GM06990 (cell line): ENCODE data around the gene FBXL12.
A peak's percentile ranks its signal among the peaks of the same experiment; 100 is the strongest.
"Not testable (repeated sequence)": the region's sequence is repeated elsewhere in the genome, so short reads cannot be mapped to it uniquely, and the experiment has no call there.

Source experiments
- DNase-seq: peaks from one replicate; pipeline ENCODE4 v3.0.0-alpha.2; 2011; ENCODE audit not compliant: insufficient read length; ENCODE audit errors: extremely low read depth
- H3K27me3 ChIP-seq: replicated peaks from 2 replicates; pipeline ENCODE4 v1.6.0; 2011; ENCODE audit warnings: low read length; ENCODE audit not compliant: control insufficient read depth, insufficient read depth
- H3K36me3 ChIP-seq: 2 replicates; pipeline ENCODE4 v1.5.1; 2011; ENCODE audit warnings: low read length; ENCODE audit not compliant: control insufficient read depth, insufficient read depth
- H3K4me3 ChIP-seq: replicated peaks from 2 replicates; pipeline ENCODE4 v1.5.1; 2011; ENCODE audit warnings: low read depth, mild to moderate bottlenecking, control low read depth, low read length
- CTCF ChIP-seq: IDR thresholded peaks from 2 replicates; pipeline ENCODE4 v1.5.1; 2011; ENCODE audit warnings: low read length, control low read depth, mild to moderate bottlenecking, inconsistent platforms; ENCODE audit not compliant: insufficient read depth, poor library complexity, severe bottlenecking

FBXL12 gene

GRCh38 chr19:9823816-9824215, 4.9 kb upstream of the FBXL12 start:
- TF ChIP-seq CTCF: no peak
- Histone ChIP-seq H3K27me3 (no peaks in the 10 kb centered on the region), H3K36me3 (no peaks in the 10 kb centered on the region; the same call in 1 of the 2 replicates), H3K4me3 (no peak overlapping the region)
- DNase-seq: no peak

GRCh38 chr19:9820034-9820433, 1.2 kb upstream of the FBXL12 start:
- H3K36me3 ChIP-seq, DNase-seq, H3K27me3 ChIP-seq: not testable (repeated sequence)
- peak overlapping the region; percentile 57 for H3K4me3 ChIP-seq

GRCh38 chr19:9819596-9819909, 674 bp upstream of the FBXL12 start:
- DNase-seq: no peak
- H3K4me3 ChIP-seq: peak overlapping the region; percentile 57
- no peak for TF ChIP-seq CTCF
- peaks cover 2% of the 10 kb centered on the region for H3K36me3 ChIP-seq
- H3K27me3 ChIP-seq: no peaks in the 10 kb centered on the region

- no peak for DNase-seq
- TF ChIP-seq CTCF: no peak
Observed at GRCh38 chr19:9818175-9818733, 625 bp downstream of the FBXL12 start.

GRCh38 chr19:9811139-9811538, 7.7 kb downstream of the FBXL12 start:
- peaks cover 18% of the 10 kb centered on the region for H3K36me3 ChIP-seq

More at GRCh38 chr19:9818175-9818733, 625 bp downstream of the FBXL12 start:
- peak overlapping the region; percentile 94 for H3K4me3 ChIP-seq
- H3K27me3 ChIP-seq: no peaks in the 10 kb centered on the region
- peaks cover 2% of the 10 kb centered on the region for H3K36me3 ChIP-seq

More at GRCh38 chr19:9811139-9811538, 7.7 kb downstream of the FBXL12 start:
- no peak for DNase-seq
- H3K4me3 ChIP-seq: no peak overlapping the region
- TF ChIP-seq CTCF: no peak
- no peaks in the 10 kb centered on the region for H3K27me3 ChIP-seq
